Fibroblast of skin of right biceps (primary cell): ENCODE measurements around the gene NAPB.
A peak's percentile ranks its signal among the peaks of the same experiment; 100 is the strongest.

ENCODE experiments used
- DNase-seq: peaks from one replicate; pipeline ENCODE4 v3.0.0-alpha.2; 2013

The NAPB gene

GRCh38 chr20:23437126-23437899 lies 16.0 kb upstream of the NAPB start:
- no peak for DNase-seq

- DNase-seq: no peak
Observed at GRCh38 chr20:23436681-23437080, 15.4 kb upstream of the NAPB start.

DNA sequence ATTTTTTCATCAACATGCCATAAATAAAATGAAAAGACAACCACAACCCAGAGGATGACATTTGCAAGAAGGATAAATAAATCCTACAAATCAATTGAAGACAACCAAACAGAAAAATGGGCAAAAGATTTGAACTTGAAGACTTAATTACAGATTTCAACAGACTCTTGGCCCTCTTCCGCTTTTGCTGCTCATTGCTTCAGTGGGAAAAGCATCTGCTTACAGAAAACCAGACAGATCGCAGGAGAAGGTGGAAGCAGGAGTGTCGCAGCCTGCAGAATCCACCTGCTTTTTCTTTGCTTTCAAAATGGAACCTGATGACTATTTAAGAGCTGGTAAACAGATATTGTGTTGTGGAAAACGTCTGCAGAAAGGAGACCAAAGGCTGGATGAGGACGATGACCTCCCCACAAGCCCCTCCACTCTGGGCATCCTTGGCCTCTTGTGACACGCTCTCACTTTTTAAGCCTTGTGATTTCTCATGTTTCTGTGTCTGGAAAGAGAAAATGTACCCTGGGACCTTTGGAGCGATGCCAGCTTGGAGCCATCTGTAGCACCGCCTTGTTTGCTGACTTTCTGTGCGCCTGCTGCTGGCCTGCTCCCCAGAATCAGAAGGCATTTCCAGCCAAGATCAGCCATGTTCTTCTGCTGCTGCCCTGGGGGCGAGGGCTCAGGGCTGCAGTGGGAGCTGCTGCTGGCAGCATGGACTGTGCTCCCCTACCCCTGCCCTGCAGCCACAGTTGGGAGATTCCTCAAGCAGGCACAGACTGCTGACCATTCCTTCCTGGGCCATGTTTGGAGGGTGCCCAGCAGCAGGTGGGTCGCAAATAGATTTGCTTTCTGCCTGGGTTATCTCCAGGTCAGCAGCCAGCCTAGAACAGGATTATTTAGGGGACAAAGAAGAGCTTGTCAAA lies 14.6 kb upstream of the NAPB start:
- no peak for DNase-seq

- no peak for DNase-seq
Observed at GRCh38 chr20:23434521-23435313, 13.4 kb upstream of the NAPB start.

DNA sequence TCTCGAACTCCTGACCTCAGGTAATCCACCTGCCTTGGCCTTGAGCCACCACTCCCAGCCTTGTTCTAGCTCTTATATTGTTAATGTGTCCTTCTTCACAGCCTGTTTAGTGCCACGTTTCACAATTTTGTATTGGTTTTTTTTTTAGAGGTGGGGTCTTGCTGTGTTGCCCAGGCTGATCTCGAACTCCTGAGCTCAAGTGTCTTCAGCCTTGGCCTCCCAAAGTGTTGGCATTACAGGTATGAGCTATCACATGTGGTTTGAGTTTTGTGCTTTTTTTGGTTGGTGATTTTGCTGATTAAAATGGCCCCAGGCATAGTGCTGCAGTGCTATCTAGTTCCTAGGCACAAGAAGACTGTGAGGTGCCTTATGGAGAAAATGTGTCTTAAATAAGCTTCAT lies 12.3 kb upstream of the NAPB start:
- DNase-seq: no peak

DNA sequence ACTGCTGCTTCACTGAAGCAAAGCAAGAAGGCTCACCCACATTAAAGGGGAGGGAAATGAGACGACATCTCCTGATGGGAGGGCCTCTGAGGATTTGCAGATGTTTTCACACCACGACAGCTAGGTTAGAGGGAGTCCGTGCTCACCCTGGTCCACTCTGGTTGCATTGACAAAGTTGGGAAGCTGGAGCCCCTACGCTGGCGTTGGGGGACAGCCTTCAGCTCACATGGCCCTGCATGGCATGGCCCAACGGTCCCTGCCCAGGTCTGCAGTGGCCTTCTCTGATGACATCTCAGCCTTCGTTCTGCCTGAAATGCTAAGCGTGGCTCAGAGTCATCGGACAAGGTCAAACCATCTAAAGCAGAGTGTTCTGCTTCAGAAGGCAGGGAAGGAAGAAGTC lies 3.8 kb upstream of the NAPB start:
- no peak for DNase-seq

DNA sequence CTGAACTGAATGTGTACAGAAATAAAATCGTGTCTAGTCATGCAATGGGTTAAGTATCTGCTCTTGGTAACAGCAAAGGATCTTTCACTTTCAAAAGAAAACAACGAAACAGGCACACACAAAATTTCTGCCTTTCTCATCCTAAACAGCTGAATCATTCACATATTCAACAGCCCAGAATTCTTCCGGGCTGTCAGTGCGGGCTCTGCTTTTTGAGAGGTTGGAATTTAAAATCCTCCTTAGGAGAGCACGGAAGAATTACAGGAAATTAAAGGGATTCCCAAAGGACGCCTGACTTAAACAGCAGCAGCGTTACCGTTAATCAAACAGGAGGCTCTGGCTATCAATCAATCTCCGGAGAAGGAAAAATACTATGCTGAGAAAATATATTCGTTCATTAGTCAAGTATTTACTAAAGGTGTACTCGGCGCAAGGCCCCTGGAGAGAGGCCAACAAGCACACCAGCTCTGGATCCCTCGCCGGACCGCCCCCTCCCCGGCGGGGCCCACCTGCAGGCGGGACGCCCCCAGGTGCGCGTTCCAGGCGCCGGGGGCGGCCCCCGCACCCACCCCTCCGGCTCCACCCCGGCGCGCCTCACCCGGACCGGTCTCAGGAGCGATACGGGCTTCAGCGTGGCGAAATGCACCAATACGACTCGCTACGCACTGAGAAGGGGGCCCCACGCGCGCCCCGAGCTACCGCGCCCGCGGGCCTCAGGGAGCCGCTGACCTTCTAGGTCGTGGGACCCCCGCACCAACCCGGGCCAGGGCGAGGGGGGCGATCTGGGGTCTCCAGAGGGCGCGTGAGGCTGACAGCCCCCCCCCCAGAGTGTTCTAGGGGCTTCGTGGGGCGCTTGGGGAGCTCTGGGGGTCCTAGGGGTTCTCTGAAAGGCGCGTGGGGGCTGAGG lies 1.0 kb downstream of the NAPB start:
- DNase-seq: peak; percentile 76

- no peak for DNase-seq
Observed at GRCh38 chr20:23419657-23419994, 1.7 kb downstream of the NAPB start.

DNA sequence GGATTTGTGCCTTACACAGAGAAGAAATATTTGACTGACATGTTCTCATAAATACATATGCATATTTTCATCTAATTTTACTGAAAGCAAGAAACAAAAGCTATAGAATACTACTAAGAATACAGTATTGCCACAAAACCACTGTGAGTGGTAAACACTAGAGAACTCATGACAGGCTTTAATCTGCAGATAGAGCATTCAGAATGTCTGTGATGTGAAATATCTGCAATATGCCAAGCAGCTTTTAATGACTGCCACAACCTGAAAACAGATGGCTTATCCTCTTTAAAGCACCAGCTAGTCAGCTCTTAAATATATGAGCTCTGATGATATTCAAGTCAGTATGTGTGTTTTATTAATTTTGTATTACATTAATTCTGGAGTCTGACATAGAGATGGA lies 3.4 kb downstream of the NAPB start:
- DNase-seq: no peak

GRCh38 chr20:23415959-23416583 lies 5.2 kb downstream of the NAPB start:
- DNase-seq: peak; percentile 21

DNA sequence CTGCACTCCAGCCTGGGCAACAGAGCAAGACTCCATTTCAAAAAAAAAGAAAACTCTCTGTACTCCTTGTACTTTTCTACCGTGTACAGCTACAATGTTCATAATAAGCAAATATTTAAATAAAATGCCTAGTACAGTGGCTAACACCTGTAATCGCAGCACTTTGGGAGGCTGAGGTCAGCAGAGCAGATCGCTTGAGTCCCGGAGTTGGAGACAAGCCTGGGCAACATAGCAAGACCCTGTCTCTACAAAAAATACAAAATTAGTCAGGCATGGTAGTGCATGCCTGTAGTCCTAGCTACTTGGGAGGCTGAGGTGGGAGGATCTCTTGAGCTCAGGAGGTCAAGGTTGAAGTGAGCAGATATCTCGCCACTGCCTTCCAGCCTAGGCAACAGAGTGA lies 5.7 kb downstream of the NAPB start:
- no peak for DNase-seq

DNA sequence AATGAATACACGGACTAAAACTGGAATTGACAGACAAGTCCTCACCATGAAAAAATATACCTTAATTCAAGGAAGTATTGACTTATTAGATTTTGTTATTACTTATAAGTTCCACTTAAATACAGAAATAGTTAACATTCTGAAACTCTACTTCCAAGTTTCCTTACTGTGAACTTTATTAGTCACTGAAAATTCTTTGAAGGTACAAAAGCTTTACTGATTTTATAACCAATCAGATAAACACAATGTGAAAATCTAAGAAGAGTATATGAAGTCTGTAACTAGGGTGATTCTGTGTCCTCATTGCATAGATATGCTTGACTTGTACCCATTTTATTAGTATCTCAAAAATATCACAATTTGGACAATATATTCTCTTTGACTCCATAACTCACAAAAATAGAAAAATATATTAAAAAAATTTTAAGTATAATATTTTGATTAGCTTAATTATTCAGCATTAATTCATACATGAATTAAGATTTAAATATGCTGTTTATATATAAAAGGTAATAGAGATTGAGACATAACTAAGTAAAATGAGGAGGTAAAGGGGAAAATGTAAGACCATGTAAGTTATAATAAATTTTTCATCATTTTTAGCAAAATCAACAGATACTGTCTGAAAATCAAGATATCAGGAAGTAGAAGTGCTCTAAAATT lies 6.6 kb downstream of the NAPB start:
- no peak for DNase-seq

GRCh38 chr20:23413862-23414422 lies 7.3 kb downstream of the NAPB start:
- DNase-seq: no peak

DNA sequence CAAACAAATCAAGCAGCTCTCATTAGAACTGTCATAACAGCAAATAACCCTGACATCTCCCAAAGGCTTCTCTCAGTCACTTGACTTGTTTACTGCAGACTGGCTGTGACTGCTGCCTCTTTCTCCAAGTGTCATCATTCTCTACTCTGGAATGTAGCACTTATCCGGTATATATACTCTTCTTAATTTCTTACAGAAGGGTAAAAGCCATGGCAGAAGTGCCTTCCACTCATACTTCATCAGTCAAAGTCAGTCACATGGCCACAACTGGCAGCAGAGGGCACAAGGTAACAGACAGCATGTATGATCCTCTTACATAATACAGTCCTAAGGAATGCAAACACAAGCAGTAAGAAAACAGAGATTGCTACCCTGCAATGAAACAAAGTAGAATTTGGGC lies 9.3 kb downstream of the NAPB start:
- peak; percentile 53 for DNase-seq

- peak; percentile 35 for DNase-seq
Observed at GRCh38 chr20:23410916-23411695, 10.2 kb downstream of the NAPB start.

- no peak for DNase-seq
Observed at GRCh38 chr20:23409800-23410199, 11.5 kb downstream of the NAPB start.

- DNase-seq: no peak
Observed at GRCh38 chr20:23408957-23409356, 12.3 kb downstream of the NAPB start.

DNA sequence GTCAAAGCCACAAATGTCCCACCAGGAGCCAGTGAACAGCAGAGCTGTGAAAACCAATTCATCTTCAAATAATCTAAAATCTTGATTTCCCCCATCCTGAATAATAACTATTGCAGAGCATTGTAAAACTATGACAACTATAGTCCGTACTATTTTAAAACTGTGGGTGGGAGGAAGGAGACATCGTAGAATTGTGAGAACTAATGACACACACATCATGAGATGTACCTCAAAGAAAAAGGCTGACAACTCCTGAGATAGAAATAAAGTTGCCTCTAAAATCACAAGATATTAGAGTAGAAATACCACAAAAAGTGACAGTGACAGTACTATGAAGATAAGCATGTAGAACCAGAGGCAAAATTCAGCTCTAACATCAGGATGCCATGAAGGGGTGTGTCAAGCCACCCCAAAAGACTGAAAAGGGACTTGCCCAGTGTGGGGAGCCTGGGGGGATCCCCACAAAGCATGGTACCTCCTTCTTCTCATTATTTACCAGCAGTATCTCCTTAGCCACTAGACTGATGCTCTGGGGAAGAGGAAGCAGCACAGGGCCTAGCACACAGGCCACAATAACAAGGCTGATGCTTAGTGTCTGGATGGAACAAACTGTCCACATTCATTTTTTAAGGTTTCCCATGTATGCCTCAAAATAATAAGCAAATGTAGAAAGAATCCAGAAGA lies 13.4 kb downstream of the NAPB start:
- DNase-seq: no peak

- no peak for DNase-seq
Observed at GRCh38 chr20:23406880-23407279, 14.4 kb downstream of the NAPB start.

DNA sequence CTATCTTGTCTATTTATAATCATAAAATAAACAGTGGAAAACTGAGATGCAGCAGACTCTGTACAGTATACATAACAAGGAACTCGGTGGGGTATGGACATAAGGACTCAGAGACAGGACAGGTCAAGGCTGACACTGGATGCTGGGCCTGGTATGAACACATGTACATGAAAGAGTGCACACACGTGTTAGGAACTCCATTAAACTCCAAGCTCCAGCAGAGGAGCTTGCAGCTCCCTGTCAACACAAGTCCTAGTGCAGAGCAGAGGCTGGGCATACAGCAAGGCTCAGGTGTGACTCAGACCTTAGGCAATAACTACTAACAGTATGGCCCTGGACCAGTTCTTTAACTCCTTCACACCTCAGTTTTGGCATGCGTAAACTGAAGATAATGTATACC lies 17.1 kb downstream of the NAPB start:
- no peak for DNase-seq
